Measurements from ENCODE around the gene LHFPL4. TPM values are rescaled to one million over a fixed set of nuclear protein-coding genes. Genes with fewer than 3 reads are reported as not detected.

The LHFPL4 gene
- polyA plus RNA-seq, 3 donors, result not detected

- intact Hi-C loops (cut with micrococcal nuclease), result no loop called here
- H3K27ac Mint-ChIP-seq, result no peak overlapping the region
These were observed 44.8 kb downstream of the LHFPL4 start for GRCh38 chr3:9508781-9509180.

More at GRCh38 chr3:9508781-9509180, 44.8 kb downstream of the LHFPL4 start:
- no peak overlapping the region for H3K9ac ChIP-seq (ENCODE audit: insufficient read depth, low read length, poor library complexity, severe bottlenecking)
- DNase-seq, result no peak
- no peaks in the 10 kb centered on the region for H3K9me3 ChIP-seq (replicated peaks in 1 of 2; ENCODE audit: control insufficient read depth in 1 of 2, insufficient read depth in 1 of 2, low read length in 2 of 2)
- no peaks in the 10 kb centered on the region for H3K79me2 ChIP-seq (ENCODE audit: insufficient read depth, low read length)
- H3K4me2 ChIP-seq (replicated peaks; ENCODE audit: extremely low read depth, low read length, poor library complexity, severe bottlenecking), result no peak overlapping the region
- no peak overlapping the region for H2AFZ ChIP-seq (ENCODE audit: insufficient read depth, low read depth, low read length, poor library complexity, severe bottlenecking)
- no peak overlapping the region for H3K27ac ChIP-seq (ENCODE audit: low read depth in 1 of 2, low read length in 2 of 2)
- H3K36me3 Mint-ChIP-seq, result no peaks in the 10 kb centered on the region
- H3K4me1 ChIP-seq (ENCODE audit: control insufficient read depth in 1 of 2, insufficient read depth in 2 of 2, low read length in 2 of 2), result no peaks in the 10 kb centered on the region
- no peak for TF ChIP-seq CTCF (IDR thresholded peaks at IDR 0.05)
- no peak overlapping the region for H3K4me3 ChIP-seq (replicated peaks in 1 of 3; ENCODE audit: low read depth in 2 of 3, low read length in 3 of 3)
- no peaks in the 10 kb centered on the region for H4K20me1 ChIP-seq (ENCODE audit: insufficient read depth, low read length)
- H3K36me3 ChIP-seq (replicated peaks in 1 of 2; ENCODE audit: control insufficient read depth in 1 of 2, insufficient read depth in 2 of 2, low read length in 2 of 2), result no peaks in the 10 kb centered on the region
- H3K27me3 Mint-ChIP-seq (ENCODE audit: low read depth in 3 of 3), result peaks cover 22 to 25% (median 25%) of the 10 kb centered on the region in 3 donors
- H3K9me3 Mint-ChIP-seq, result peaks cover 0 to 2% (median 0%) of the 10 kb centered on the region in 7 donors
- H3K27me3 ChIP-seq (ENCODE audit: control insufficient read depth in 2 of 2, insufficient read depth in 2 of 2, low read length in 2 of 2), result peaks cover 6 to 27% of the 10 kb centered on the region in 2 donors
- no peaks in the 10 kb centered on the region for H3K4me1 Mint-ChIP-seq
- WGBS (ENCODE audit: insufficient coverage), result 20% methylated on average over 21 of the region's 25 CpGs
- H3K4me3 Mint-ChIP-seq, result peak overlapping the region in 1 of 2 donors; percentile 44
